ENCODE results near the gene MCM9.
"Not testable (repeated sequence)": the region's sequence is repeated elsewhere in the genome, so short reads cannot be mapped to it uniquely, and the experiment has no call there.

MCM9 gene

DNA sequence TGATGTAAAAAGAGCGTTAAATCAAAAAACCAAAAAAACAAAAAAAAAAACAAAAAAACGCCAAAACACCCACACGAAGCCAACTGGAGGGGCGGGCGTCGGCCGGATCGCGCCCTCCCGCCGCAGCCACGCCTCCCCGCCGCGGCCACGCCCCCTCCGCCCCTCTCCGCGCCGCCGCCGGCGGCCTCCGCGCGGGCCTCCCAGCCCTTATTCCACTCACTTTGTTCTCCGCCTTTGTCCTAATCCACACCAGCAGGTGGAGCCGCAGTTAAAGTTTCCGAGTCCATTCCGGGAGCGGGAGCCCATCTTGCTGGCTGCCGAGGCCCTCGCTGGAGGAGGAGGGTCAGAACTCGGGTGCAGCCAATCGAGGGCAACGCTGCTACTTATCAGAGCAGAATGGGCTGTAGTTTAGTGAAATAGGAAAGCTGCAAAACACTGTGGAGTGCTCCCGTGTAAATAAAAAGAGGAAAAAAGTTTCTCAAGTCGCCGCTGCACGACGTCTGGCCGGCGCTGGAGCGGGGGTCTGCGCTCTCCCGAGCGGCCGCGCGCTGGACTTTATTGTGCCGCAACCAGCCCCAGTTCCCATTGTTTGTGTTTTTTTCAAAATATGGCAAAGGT is 41.0 kb downstream of the MCM9 start, which contains the start of gene ASF1A:
TSS of gene ASF1A (plus strand) at position 346 of the 618 bp plus-strand sequence. CDS start at position 608, 262 bp downstream.
- DNase-seq (ENCODE audit: low read depth, low spot score) = peak; percentile 80

DNA sequence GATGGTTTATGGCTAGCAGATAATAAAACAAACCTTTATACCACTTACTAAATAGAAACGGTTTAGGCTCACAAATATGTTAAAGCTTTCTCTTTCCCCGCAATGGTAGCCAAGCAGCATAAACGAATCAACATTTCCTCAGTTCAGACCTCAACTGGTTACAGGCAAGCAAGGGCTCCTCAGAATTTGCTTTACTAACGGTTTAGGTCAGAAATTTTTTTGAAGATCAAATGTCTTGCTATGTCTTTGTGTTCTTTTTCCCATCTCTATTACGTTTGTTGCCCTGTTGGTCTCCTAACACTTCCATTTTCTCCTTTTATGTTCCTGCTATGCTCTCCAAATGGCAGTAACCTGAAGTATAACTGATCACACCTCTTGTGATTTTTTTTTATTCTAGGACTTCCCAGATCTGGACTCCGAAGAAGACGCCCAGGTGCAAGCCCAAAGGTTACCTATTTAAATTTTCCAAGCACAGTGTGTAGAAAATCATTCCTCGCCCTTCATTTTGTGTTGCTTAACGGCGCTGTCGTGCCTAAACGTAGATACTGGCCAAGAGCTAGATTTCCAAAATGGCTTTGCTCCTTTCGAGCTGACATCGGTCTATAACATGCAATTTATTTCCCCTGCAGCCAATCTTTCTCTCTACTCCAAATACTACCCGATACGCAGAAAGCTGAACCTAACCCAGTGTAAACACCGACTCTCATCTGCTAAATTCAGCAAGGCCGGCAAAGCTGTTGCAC is 41.7 kb downstream of the MCM9 start:
- DNase-seq (ENCODE audit: low read depth, low spot score) = no peak

DNA sequence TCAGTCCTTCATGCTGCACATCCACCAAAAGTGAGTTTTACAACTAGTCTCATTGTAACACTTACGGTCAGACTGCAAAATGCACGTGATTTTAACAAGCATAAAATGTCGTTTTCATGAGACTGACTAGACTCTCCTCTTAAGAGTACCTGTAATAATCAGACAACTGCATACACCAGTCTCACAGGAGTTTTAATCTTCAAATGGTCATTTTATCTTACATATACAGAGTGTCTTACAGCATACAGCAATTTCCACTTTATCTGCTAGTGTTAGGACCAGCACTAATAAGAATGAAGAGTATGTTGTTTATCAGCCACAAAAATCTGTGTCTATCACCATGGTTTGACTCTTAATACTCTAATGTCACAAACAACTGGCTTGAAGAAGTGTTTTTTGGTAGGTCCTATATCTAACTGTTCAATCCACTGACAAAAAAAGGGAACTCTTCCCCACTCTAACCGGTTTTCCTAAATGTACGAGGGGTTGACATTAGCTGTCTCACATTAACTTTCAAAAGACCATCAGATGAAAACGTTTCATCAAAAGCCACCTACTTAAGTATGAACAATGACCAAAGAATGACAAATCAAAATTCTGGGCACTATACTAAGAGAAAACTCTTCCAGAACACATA is 42.5 kb downstream of the MCM9 start:
- no peak for DNase-seq (ENCODE audit: low read depth, low spot score)

DNA sequence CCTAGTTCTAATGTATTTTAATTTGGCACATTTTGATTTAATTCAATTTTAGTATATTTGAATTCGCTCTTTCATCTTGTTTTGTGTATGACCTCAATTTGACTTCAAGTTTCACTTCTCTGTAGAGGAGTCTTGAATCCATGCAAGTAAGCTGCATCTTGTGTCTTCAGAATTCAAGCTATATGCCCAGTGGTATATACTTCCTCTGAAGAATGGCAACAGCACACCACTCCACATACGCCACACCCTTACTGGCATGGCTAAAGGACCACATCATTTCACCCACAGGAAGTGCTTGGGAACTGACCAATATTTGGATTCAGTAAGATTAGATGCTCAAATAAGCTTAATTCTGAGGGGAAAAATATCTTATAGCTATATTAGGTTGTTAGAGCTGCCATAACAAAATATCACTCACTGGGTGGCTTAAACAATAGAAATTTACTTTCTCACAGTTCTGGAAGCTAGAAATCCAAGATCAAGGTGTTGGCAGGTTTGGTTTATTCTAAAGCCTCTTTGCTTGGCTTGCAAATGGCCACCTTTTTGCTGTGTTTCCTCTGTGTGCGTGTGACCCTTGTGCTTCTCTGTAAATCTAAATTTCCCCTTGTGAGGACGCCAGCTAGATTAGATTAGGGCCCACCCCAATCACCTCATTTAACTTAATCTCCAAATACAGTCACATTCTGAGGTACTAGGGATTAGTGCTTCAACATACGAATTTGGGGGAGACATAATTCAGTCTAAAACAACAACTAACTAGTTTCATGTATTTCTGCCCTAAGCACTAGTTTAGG is 43.8 kb downstream of the MCM9 start:
- no peak for DNase-seq (ENCODE audit: low read depth, low spot score)

DNA sequence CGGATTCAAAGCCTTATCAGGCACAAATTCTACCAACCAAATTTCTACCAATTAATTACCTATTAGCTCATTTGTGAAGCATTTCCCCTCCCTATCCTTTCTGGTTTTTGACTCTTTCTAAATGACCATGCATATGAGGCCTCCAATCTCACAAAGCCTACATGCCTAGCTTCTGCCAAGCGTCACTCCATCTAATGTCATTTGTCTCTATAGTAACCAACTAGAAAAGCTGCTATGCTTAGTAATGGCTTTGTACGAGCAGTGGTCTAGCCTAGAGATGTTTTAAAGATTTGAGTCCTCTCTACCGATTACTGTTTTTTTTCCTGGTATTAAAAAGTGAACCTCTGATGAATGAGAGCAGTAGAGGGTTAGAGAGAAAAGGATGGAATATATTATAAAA is 45.8 kb downstream of the MCM9 start:
- DNase-seq (ENCODE audit: low read depth, low spot score) = no peak

DNA sequence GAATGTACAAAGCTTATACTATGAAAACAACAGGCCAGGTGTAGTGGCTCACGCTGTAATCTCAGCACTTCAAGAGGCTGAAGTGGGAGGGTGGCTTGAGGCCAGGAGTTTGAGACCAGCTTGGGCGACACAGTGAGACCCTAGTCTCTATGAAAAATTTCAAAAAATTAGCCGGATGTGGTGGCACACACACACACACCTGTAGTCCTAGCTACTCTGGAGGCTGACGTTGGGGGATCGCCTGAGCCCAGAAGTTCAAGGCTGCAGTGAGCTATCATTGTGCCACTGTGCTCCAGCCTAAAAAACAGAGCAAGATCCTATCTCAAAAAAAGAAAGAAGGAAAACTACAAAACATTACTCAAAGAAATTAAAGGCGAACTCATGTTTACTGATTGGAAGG is 48.3 kb downstream of the MCM9 start:
- no peak for DNase-seq (ENCODE audit: low read depth, low spot score)

DNA sequence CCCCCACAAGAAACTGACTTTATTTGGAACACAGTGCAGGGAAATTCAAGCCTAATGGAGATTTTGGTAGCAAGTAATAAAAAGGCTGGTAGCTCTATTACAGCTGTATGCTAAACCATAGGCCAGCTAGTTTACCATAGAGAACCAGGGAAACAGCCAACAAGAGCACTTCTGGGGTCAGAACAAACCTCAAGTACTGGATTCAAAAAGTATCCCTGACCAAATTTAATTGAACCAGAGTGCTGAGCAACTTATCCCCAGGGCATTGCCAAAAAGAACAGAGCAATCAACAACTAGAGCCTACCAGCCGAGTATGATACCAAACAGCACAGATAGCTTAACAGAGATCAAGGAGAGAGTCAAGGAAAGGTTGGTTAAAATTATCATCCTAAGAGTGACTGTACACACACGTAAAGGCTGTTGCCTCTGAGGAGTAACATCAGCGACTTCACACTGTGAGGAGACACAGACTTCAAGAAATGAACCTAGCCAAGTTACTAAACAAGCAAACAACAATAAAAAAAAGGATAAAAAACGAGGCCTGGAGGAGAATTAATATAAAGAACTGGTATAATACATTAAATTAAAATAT is 52.5 kb downstream of the MCM9 start:
- no peak for DNase-seq (ENCODE audit: low read depth, low spot score)

DNA sequence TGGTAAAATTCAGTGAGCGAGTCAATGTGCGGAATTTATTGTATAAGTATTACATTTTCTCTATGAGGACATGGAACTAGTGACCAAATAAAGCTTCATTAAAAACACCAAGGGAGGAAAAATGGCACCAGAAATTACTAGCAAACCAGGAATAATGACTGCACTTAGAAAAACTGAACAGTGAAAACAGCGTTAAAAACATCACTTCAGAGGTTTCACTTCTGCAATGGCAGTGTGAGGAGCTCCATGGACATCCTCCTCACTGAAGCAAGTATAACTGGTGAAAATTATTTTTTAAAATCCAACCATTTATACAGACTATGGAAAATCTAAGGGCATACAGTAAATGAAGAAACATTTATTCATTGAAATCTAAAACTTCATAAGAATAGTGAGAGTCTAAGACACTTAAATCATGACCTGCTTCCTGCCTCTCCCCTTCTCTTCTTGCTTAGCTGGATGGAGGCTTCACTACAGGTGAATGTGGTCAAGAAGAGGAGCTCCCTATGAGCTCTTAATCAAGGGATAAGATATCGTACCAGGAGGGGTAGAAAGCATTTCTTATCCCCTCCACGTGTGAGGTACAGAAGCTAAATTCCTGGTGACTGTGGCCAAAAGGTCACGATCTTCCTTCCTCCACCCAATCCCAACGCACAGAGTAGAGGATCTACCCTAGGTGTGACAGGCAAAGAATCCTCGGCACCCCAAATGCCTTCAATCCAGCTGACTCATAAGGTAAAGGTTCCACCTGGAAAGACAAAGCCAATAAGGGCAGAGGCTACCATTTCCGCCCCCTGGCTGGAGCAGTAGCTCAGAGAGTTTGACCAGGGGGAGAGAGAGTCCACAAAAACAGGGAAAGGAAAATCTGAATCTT is 53.3 kb downstream of the MCM9 start:
- DNase-seq (ENCODE audit: low read depth, low spot score) = no peak

DNA sequence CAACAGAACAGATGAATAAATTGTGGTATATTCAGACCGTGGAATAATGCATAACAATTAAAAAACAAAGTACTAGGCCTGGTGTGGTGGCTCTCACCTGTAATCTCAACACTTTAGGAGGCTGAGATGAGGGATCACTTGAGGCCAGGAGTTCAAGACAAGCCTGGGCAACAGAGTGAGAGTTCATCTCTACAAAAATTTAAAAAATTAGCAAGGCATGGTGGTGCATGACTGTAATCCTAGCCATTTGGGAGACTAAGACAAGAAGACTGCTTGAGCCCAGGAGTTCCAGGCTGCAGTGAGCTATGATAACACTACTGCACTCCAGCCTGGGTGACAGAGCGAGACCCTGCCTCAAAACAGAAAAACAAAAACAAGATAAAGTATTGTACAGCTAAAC is 57.2 kb downstream of the MCM9 start:
- no peak for DNase-seq (ENCODE audit: low read depth, low spot score)

DNA sequence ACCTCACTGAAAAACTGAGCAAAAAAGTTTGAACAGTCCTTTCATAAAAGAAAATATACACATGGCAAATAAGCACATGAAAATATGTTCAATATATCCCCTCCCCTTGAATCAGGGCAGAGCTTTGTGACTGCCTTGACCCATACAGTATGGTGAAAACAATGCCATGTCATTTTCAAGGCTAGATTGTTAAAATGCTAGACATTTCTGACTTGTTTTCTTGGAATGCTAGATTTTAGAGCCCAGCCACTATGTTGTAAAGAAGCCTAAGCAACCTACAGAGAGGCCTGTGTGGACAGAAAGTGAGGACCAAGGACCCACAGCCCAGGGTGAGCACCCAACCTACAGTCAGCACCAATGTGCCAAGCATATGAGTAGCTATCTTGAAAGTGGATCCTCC is 58.1 kb downstream of the MCM9 start:
- DNase-seq (ENCODE audit: low read depth, low spot score) = no peak

DNA sequence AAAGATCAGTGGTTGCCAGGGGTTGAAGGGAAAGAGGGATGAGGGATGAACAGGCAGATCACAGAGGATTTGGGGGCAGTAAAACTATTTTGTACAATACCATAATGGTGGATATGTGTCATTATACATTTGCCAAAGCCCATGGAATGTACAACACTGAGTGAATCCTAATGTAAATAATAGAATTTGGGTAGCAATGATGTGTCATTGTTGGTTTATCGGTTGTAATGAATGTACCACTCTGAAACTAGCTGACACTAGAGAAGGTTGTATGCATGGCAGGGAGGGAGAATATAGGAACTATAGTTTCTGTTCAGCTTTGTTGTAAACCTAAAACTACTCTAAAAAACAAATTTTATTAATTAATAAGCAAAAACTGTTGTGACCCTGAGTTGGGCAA is 58.8 kb downstream of the MCM9 start:
- no peak for DNase-seq (ENCODE audit: low read depth, low spot score)

DNA sequence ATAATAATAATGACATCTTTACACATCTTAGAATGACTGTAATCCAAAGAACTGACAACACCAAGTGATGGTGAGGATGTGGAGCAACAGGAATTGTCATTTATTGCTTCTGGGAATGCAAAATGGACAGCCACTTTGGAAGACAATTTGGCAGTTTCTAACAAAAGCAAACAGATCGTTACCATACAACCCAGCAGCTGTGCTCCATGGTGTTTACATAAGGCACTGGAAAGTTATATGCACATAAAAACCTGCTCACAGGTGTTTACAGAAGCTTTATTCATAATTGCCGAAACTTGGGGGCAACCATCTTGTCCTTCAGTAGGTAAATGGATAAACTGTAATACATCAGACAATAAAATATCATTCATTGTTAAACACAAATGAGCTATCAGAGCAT is 59.3 kb downstream of the MCM9 start:
- DNase-seq (ENCODE audit: low read depth, low spot score) = no peak

DNA sequence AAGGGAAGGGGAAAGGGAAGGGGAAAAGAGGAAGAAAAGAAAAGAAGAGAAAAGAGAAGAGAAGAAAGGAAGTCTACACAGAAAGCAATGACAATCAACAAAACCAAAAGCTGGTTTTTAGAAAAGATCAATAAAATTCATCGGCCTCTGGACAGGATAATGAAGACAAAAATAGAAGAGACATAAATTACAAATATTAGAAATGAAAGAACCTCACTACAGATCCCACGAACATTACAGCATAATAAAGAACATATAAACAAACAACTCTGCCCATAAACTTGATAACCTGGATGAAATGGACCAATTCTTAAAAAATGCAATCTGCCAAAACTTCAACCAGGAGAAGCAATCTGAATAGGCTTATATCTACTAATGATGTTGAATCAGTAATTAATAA is 61.7 kb downstream of the MCM9 start:
- no peak for DNase-seq (ENCODE audit: low read depth, low spot score)

DNA sequence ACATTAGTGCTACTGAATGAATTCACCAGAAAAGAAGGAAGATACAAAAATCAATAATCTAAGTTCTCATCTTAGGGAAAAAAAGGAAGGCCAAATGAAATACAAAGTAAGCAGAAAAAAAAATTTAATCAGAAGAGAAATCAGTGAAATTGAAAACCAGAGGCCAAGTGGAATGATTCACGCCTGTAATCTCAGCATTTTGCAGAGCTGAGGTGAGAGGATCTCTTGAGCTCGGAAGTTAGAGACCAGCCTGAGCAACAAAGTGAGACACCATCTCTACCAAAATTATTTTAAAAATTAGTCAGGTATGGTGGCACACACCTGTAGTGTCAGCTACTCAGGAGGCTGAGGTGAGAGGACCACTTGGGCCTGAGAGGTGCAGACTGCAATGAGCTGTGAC is 62.2 kb downstream of the MCM9 start:
- DNase-seq (ENCODE audit: low read depth, low spot score) = no peak

DNA sequence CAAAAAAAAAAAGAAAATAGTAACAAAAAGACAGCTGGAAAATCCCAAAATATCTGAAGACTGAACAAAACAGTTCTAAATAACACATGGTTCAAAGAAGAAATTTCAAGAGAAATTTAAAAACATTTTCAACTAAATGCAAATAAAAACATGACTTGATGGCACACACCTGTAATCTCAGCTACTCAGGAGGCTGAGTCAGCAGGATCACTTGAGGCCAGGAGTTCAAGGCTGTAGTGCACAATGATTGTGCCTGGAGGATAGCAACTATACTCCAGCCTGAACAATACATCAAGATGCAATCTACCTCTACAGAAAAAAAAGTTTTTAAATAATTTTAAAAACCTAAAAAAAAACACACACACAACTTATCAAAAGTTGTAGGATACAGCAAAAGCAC is 62.6 kb downstream of the MCM9 start:
- DNase-seq (ENCODE audit: low read depth, low spot score) = no peak

DNA sequence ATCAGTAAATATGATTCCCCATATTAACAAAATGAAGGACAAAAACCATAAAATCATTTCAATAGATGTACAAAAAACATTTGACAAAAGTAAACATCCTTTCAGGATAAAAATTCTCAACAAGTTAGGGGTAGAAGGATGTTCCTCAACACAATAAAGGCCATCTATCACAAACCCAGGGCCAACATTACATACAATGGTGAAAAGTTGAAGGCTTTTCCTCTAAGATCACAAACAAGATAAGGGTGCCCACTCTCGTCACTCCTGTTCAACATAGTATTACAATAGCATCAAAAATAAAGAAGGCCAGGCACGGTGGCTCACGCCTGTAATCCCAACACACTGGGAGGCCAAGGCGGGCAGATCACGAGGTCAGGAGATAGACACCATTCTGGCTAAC is 63.6 kb downstream of the MCM9 start:
- no peak for DNase-seq (ENCODE audit: low read depth, low spot score)

DNA sequence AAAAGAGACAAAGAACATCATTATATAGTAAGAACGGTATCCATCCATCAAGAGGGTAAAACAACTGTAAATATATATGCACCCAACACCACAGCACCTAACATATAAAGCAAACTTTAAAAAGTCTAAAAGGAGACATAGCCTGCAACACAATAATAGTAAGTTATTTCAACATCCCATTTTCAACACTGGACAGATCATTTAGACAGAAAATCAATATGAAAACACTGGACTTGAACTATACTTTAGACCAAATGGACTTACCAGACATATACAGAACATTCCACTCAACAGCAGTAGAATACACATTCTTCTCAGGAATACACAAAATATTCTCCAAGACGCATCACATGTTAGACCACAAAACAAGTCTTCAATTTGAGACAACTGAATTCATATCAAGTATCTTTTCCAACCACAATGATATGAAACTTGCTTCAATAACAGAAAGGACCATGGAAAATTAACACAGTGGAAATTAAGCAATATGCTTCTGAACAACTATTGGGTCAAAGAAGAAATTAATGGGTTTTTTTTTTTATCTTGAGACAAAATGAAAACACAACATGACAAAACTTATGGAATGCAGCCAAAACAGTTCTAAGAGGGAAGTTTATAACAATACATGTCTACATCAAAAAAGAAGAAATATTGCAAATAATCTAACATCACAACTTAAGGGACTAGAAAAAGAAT is 64.9 kb downstream of the MCM9 start:
- DNase-seq (ENCODE audit: low read depth, low spot score) = no peak

DNA sequence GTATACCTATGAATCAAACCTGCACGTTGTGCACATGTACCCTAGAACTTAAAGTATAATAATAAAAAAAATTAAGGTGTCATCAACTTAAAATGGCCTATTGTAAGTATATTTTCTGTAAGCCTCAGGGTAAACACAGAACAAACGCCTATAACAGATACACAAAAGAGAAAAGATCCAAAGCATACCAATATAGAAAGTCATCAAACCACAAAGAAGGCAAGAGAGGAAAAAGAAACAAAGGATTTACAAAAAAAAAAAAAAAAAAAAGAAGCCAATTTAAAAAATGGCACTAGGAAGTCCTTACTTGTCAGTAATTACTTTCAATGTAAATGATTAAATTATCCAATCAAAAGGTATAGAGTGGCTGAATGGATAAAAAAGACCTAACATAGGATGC is 65.6 kb downstream of the MCM9 start:
- DNase-seq (ENCODE audit: low read depth, low spot score) = no peak

DNA sequence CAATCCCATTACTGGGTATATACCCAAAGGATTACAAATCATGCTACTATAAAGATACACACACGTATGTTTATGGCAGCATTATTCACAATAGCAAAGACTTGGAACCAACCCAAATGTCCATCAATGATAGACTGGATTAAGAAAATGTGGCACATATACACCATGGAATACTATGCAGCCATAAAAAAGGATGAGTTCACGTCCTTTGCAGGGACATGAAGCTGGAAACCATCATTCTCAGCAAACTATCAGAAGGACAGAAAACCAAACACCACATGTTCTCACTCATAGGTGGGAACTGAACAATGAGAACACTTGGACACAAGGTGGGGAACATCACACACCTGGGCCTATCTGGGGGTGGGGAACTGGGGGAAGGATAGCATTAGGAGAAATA is 66.1 kb downstream of the MCM9 start:
- not testable (repeated sequence) for DNase-seq (ENCODE audit: low read depth, low spot score)

DNA sequence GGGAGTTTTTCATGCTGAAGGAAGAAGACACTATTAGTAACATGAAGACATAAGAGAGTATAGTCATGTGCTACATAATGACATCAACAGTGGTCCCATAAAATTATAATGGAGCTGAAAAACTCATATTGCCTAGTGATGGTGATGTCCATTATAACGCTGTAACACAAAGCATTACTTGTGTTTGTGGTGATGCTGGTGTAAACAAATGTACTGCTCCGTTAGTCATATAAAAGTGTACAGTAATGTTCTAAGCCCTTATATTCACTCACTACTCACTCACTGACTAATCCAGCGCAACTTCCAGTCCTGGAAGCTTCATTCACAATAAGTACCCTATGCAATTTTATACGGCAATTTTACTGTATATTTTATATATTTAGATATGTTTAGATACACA is 67.8 kb downstream of the MCM9 start:
- DNase-seq (ENCODE audit: low read depth, low spot score) = no peak

DNA sequence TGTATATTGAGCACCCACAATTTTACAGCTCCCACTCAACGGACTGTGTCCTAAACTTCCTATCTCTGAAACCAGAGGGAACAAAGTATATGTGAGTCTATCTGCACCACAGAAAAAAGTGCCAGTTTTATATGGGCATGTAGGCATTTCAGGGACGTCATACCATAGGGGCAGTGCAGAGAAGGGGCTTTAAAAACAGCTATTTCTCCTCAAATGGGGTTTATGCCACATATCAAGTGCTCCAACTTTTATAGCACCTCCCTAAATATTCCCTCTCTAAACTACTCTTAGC is 69.9 kb downstream of the MCM9 start:
- no peak for DNase-seq (ENCODE audit: low read depth, low spot score)
